Airway epithelial cell (primary cell): Measurements from ENCODE around the gene ATP12A. TPM values are rescaled to one million over a fixed set of nuclear protein-coding genes. Genes with fewer than 3 reads are reported as not detected.

Experiments used
- total RNA-seq: library from RNA; depleted of rRNA; stranded (reverse); fragments of >200 nt; gene quantifications from 2 replicates; pipeline ENCODE4 v1.2.3, GENCODE V29; 2015

ATP12A gene
- total RNA-seq: 31.4 and 45.1 TPM in 2 replicates

GRCh38 chr13:24680258-24680920 is at the start of gene ATP12A:
TSS of gene ATP12A (plus strand) at chr13:24680408. CDS start at chr13:24680744, 336 bp downstream.

Other genes starting within 250 kb of the ATP12A start
- gene PARP4, start 167.6 kb upstream of the ATP12A start, total RNA-seq: 20.2 and 29.1 TPM in 2 replicates
- gene RNF17, start 83.8 kb downstream of the ATP12A start, total RNA-seq: not detected in 2 replicates